Vagina (tissue), 2 donors: ENCODE measurements around the gene MCF2L.

Experiments
- CTCF ChIP-seq, 3 experiments: fragments of 450-650 bp in 2 of 3; fragments of 200-600 bp in 1 of 3; sonication (generic) in 1 of 3; IDR thresholded peaks; one replicate each; pipeline ENCODE4 v1.5.1; 2017 to 2019; ENCODE audit warnings: antibody characterized with exemption in 3 of 3, mild to moderate bottlenecking in 2 of 3, moderate library complexity in 2 of 3
- POLR2A ChIP-seq, 2 donors: fragments of 450-650 bp; IDR thresholded peaks; one replicate each; pipeline ENCODE4 v1.6.1; 2017; ENCODE audit warnings: antibody characterized with exemption in 2 of 2, mild to moderate bottlenecking in 2 of 2, moderate library complexity in 2 of 2
- POLR2AphosphoS5 ChIP-seq, 2 donors: sonication (generic); formaldehyde crosslinking; IDR thresholded peaks; one replicate each; pipeline ENCODE4 v1.9.0; 2017; ENCODE audit warnings: antibody characterized with exemption in 2 of 2, mild to moderate bottlenecking in 2 of 2, low read depth in 1 of 2; ENCODE audit not compliant: insufficient read depth in 1 of 2

GRCh38 chr13:112965573-112966115 lies 3.4 kb upstream of the MCF2L start:
- TF ChIP-seq CTCF (IDR thresholded peaks at IDR 0.05) (no peak), POLR2A (IDR thresholded peaks at IDR 0.05) (no peak), POLR2AphosphoS5 (IDR thresholded peaks at IDR 0.05; ENCODE audit: insufficient read depth in 1 of 2, low read depth in 1 of 2) (no peak)
